D721Med (cell line): ENCODE data around the gene OIP5.
"Not testable (repeated sequence)": the region's sequence is repeated elsewhere in the genome, so short reads cannot be mapped to it uniquely, and the experiment has no call there.

Experiments used
- DNase-seq: peaks from one replicate; pipeline ENCODE4 v3.0.0; 2011; ENCODE audit warnings: low spot score; ENCODE audit not compliant: insufficient read length
- FAIRE-seq: peaks from 2 replicates; lab custom pipeline; 2011; peaks lifted over from hg19 to GRCh38; lab: Jason Lieb, UNC
- CTCF ChIP-seq: IDR thresholded peaks from 2 replicates; pipeline ENCODE4 v1.5.1; 2012; ENCODE audit warnings: mild to moderate bottlenecking, control low read depth; ENCODE audit not compliant: insufficient read depth; ENCODE audit errors: missing control alignments

The OIP5 gene

GRCh38 chr15:41286665-41287333 is 45.6 kb downstream of the OIP5 start:
- DNase-seq, result no peak
- no peak for TF ChIP-seq CTCF
- no peak for FAIRE-seq

GRCh38 chr15:41285285-41285684 is 47.1 kb downstream of the OIP5 start:
- no peak for TF ChIP-seq CTCF
- no peak for FAIRE-seq
- DNase-seq, result no peak

DNA sequence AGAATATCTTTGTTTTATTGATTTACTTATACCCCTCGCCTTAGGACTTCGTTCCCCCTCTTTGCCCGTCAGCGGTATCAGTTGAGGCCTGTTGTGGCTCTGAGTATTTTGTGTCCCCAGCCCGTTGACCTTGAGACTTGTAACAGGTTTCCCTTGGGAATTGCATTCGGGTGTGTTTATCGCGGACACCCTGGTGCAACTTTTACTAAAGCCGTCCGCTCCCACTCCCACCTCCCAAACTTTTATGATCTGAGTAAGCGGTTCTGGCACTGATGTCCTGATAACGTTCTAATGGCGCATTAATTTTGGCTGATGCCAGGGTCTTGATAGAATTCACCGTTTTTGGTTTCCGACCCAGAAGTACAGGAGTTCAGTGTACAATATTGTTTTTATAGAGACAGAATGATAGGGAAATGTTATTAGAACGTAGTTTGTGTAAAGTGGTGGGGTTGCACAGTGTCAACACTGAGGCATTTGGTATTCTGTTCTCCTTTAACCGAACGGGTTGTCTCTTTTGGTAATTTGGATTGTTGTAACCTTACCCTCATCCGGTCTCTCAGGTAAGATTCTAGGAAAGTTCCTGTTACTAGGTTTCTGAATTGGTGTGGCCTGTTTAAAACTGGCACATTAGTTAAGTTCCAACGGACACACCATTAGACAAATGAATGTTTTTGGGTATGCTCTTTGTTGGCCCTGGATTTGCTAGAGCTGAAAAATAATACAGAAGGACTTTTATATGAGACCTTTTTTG is 47.8 kb downstream of the OIP5 start:
- FAIRE-seq, result no peak
- no peak for TF ChIP-seq CTCF
- DNase-seq, result no peak

DNA sequence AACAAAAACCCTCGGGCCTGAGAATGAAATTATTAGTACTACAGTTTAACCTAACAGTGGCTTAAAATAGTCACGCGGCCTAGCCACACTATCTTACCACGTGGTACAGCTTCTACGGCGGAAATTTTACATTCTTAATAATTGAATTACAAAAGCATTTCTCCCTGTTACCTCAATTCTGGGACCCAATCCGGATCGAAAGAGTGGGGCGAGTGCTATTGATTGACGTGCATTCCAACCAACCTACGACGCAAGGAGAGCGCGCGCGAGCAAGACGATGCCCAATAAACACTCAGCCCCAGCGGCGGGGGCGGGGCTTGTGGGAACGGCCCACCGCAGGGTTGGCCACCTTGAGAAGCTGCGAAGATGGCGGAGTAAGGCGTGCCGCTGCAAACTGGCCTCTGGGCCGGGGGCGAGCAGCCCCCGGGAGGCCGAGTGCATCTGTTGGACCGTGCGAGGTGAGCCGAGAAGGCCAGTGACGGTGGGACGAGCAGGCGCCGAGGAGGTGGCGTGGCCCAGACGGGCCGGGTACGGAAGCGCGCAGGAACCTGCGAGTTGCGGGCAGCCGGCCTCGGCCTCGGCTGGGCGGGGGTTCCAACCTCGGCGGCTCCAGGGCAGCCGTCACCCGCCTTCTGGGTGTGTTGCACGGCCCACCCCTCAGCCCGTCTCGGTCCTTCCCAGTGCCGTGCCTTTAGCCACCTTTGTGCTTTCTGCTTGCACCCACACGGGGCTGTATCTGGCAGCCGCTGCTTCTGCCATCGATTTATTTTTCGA is 48.6 kb downstream of the OIP5 start:
- FAIRE-seq (no peak), DNase-seq (peak; percentile 88)
- TF ChIP-seq CTCF, result no peak

DNA sequence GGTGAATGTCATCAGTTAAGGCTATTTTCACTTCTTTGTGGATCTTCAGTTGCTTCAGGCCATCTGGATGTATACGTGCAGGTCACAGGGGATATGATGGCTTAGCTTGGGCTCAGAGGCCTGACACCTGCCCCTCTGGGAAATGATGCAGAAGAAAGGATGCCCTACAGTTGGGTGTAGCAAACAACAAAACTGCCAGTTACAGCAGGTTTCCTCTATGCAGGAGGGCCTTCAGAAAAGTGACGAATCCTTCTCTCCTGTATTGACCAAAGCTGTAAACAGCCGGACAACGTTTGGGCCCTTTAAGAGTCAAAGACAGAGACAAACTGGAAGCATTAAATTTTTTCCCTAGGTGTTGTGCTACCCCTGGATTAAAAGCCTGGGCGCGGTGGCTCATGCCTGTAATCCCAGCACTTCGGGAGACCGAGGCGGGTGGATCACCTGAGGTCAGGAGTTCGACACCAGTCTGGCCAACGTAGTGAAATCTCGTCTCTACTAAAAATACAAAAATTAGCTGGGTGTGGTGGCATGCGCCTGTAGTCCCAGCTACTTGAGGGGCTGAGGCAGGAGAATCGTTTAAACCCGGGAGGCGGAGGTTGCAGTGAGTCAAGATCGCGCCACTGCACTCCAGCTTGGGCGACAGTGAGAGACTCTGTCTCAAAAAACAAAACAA is 49.3 kb downstream of the OIP5 start:
- FAIRE-seq, DNase-seq: not testable (repeated sequence)

DNA sequence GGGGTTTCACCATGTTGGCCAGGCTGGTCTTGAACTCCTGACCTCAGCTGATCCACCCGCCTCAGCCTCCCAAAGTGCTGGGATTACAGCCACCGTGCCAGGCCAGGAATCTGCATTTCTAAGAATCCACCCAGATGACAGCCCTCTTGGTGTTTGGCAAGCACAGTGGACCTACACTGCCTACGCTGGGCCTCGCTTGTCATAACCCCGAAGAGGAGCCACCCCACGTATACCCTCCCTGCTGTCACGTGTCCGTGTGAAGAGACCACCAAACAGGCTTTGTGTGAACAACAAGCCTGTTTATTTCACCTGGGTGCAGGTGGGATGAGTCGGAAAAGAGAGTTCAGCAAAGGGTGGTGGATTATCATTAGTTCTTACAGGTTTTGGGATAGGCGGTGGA is 50.0 kb downstream of the OIP5 start:
- not testable (repeated sequence) for DNase-seq, FAIRE-seq

- DNase-seq, result no peak
- no peak for TF ChIP-seq CTCF
- no peak for FAIRE-seq
Observed at GRCh38 chr15:41281236-41281635, 51.2 kb downstream of the OIP5 start.
